Epidermal melanocyte (primary cell): ENCODE data around the gene GBX2.

Source experiments
- DNase-seq: peaks from one replicate; pipeline ENCODE4 v3.0.0; 2011; ENCODE audit warnings: low spot score; ENCODE audit not compliant: insufficient read length

Gene GBX2

DNA sequence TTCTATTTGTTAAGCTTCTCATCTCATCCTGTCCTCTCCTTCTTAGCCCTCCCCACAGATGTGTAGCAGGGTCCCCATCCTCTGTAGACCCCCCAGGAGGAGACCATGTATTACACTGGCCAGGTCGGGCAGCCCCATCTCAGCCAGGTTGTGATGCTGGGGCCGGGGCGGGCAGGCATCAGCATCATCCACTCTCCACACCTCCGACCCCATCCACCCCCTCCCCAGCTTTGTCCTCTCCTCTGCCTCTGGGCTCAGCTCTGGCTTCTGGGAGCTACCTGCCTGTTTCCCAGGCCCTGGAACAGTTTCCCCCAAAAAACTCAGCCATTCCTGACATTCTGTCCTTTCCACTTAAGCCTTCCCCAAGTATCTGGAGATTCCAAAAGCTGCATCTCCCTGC, 49.2 kb downstream of the GBX2 start:
- no peak for DNase-seq

DNA sequence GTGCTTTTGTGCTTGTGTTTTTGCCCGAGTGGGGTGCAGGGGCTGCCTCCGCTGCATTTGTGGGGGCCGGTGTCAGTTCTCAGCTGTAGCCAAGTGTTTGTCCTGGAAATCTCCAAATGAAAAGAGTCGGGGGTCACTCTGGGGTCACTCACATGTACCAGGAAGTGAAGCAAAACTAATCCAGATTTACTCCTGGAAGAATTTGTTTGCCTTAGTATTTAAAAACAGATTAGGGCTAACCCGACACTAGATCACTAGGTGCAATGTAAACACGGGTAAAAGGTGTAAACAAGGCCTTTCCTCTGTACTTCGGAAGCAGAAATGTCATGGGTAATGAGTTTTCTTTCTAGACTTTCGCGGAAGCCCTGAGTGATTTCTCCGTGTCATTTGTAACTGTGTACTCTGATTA, 50.3 kb downstream of the GBX2 start:
- DNase-seq = no peak

DNA sequence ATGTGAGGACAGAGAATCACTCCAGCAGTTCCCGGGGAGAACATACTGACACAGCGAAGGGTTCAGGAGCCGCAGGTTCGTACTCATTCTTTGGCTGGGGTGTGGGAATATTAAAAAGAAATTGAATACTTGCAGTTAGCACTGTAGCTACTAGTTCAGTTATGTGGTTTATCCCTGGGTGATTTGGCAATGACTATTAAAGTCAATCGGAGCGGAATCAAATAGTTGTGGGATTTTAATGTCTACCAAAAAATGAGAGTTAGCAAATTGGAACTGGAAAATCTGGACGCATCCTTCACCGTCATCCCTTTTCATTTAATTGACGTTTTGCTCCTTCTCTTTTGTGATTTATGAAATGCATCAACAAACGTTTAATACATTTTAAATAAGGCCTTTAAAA, 50.8 kb downstream of the GBX2 start:
- DNase-seq = no peak
